GM19023 (cell line): ENCODE data around the gene RAB1B.

Experiments
- ATAC-seq: cut with Tn5 transposase; IDR thresholded peaks from one replicate; pipeline ENCODE4 v1.9.1; 2021; ENCODE audit warnings: mild to moderate bottlenecking, moderate library complexity; ENCODE audit not compliant: unreplicated experiment

Gene RAB1B

GRCh38 chr11:66268244-66268951 is at the start of gene RAB1B:
Gene RAB1B, plus strand, starts transcription at chr11:66268639. Its CDS starts 41 bp downstream, at chr11:66268680.
- peak; percentile 81 for ATAC-seq

GRCh38 chr11:66218846-66219620 is 49.4 kb upstream of the RAB1B start:
- no peak for ATAC-seq

- no peak for ATAC-seq
These were observed 48.4 kb upstream of the RAB1B start for GRCh38 chr11:66219846-66220565.

- ATAC-seq, result no peak
These were observed 47.9 kb upstream of the RAB1B start for GRCh38 chr11:66220566-66220935.

GRCh38 chr11:66221012-66221411 is 47.4 kb upstream of the RAB1B start:
- no peak for ATAC-seq

GRCh38 chr11:66221726-66222236 is 46.7 kb upstream of the RAB1B start:
- ATAC-seq, result peak; percentile 5

GRCh38 chr11:66222358-66223149 is 45.9 kb upstream of the RAB1B start:
- ATAC-seq, result peak; percentile 73

GRCh38 chr11:66224226-66224855 is 44.1 kb upstream of the RAB1B start:
- no peak for ATAC-seq

- ATAC-seq, result no peak
These were observed 43.4 kb upstream of the RAB1B start for GRCh38 chr11:66225066-66225465.

- ATAC-seq, result no peak
These were observed 42.3 kb upstream of the RAB1B start for GRCh38 chr11:66226101-66226500.

GRCh38 chr11:66227700-66228099 is 40.7 kb upstream of the RAB1B start:
- no peak for ATAC-seq

GRCh38 chr11:66228521-66228920 is 39.9 kb upstream of the RAB1B start:
- no peak for ATAC-seq

GRCh38 chr11:66230156-66230555 is 38.3 kb upstream of the RAB1B start:
- no peak for ATAC-seq

GRCh38 chr11:66230978-66231377 is 37.5 kb upstream of the RAB1B start:
- ATAC-seq, result no peak

GRCh38 chr11:66231561-66231960 is 36.9 kb upstream of the RAB1B start:
- no peak for ATAC-seq

- no peak for ATAC-seq
These were observed 35.7 kb upstream of the RAB1B start for GRCh38 chr11:66232769-66233168.

GRCh38 chr11:66233301-66233700 is 35.1 kb upstream of the RAB1B start:
- no peak for ATAC-seq

GRCh38 chr11:66235141-66235540 is 33.3 kb upstream of the RAB1B start:
- ATAC-seq, result no peak

GRCh38 chr11:66237867-66238266 is 30.6 kb upstream of the RAB1B start:
- no peak for ATAC-seq

GRCh38 chr11:66238786-66239413 is 29.5 kb upstream of the RAB1B start:
- ATAC-seq, result no peak
